Dendritic cell treated with granulocyte-macrophage colony-stimulating factor and Interleukin-4, amounts not matched to agents 40 ng/mL and 50 ng/mL, for 4 days (primary cell): ENCODE data around the gene TIMM13.
"Not testable (repeated sequence)": the region's sequence is repeated elsewhere in the genome, so short reads cannot be mapped to it uniquely, and the experiment has no call there.

Source experiments
- H3K27ac Mint-ChIP-seq: one replicate; pipeline ENCODE4 v1.8.0; 2022; ENCODE audit warnings: mild to moderate bottlenecking, mixed read lengths
- H3K27me3 Mint-ChIP-seq: one replicate; pipeline ENCODE4 v1.8.0; 2022; ENCODE audit warnings: mild to moderate bottlenecking, mixed read lengths
- H3K36me3 Mint-ChIP-seq: one replicate; pipeline ENCODE4 v1.8.0; 2022; ENCODE audit warnings: low read depth, mixed read lengths
- H3K4me1 Mint-ChIP-seq: one replicate; pipeline ENCODE4 v1.8.0; 2022; ENCODE audit warnings: low read depth, mixed read lengths
- H3K4me3 Mint-ChIP-seq: one replicate; pipeline ENCODE4 v1.8.0; 2022; ENCODE audit warnings: mild to moderate bottlenecking, moderate library complexity, mixed read lengths
- H3K9me3 Mint-ChIP-seq: one replicate; pipeline ENCODE4 v1.8.0; 2022; ENCODE audit warnings: mixed read lengths
- intact Hi-C: fragments of 100-400 bp; cut with micrococcal nuclease; formaldehyde crosslinking; loops from one replicate; pipeline ENCODE4 v1.15.0; 2022

TIMM13 gene

GRCh38 chr19:2461751-2462634 is 34.6 kb upstream of the TIMM13 start:
- Mint-ChIP-seq H3K4me3 (peak overlapping the region; percentile 96), H3K27ac (peak overlapping the region; percentile 63), H3K36me3 (no peaks in the 10 kb centered on the region), H3K9me3 (no peaks in the 10 kb centered on the region), H3K27me3 (peaks cover 8% of the 10 kb centered on the region), H3K4me1 (peaks cover 28% of the 10 kb centered on the region)
- intact Hi-C loops, result no loop called here

- H3K27me3 Mint-ChIP-seq, result peaks cover 8% of the 10 kb centered on the region
- intact Hi-C loops, result no loop called here
- no peaks in the 10 kb centered on the region for H3K9me3 Mint-ChIP-seq
- peaks cover 6% of the 10 kb centered on the region for H3K36me3 Mint-ChIP-seq
- no peak overlapping the region for H3K4me3 Mint-ChIP-seq
- peaks cover 38% of the 10 kb centered on the region for H3K4me1 Mint-ChIP-seq
- H3K27ac Mint-ChIP-seq, result no peak overlapping the region
Measured at GRCh38 chr19:2460245-2460644, 32.9 kb upstream of the TIMM13 start.

- intact Hi-C loops, H3K9me3 Mint-ChIP-seq, H3K27me3 Mint-ChIP-seq: not testable (repeated sequence)
Measured at GRCh38 chr19:2458776-2459175, 31.4 kb upstream of the TIMM13 start.

GRCh38 chr19:2458054-2458453 is 30.7 kb upstream of the TIMM13 start:
- no peak overlapping the region for H3K27ac Mint-ChIP-seq
- H3K27me3 Mint-ChIP-seq, result peaks cover 8% of the 10 kb centered on the region
- H3K9me3 Mint-ChIP-seq, result no peaks in the 10 kb centered on the region
- intact Hi-C loops, result no loop called here
- H3K4me1 Mint-ChIP-seq, result peaks cover 48% of the 10 kb centered on the region
- peaks cover 6% of the 10 kb centered on the region for H3K36me3 Mint-ChIP-seq
- no peak overlapping the region for H3K4me3 Mint-ChIP-seq

More at GRCh38 chr19:2458776-2459175, 31.4 kb upstream of the TIMM13 start:
- H3K4me3 Mint-ChIP-seq, H3K27ac Mint-ChIP-seq, H3K36me3 Mint-ChIP-seq: not testable (repeated sequence)
- H3K4me1 Mint-ChIP-seq, result peaks cover 48% of the 10 kb centered on the region

GRCh38 chr19:2457394-2458037 is 30.1 kb upstream of the TIMM13 start:
- H3K27me3 Mint-ChIP-seq, result peaks cover 6% of the 10 kb centered on the region
- intact Hi-C loops, result no loop called here
- peak overlapping the region; percentile 85 for H3K27ac Mint-ChIP-seq
- H3K4me3 Mint-ChIP-seq, result peak overlapping the region; percentile 70
- H3K9me3 Mint-ChIP-seq, result no peaks in the 10 kb centered on the region
- H3K36me3 Mint-ChIP-seq, result peaks cover 6% of the 10 kb centered on the region
- peaks cover 48% of the 10 kb centered on the region for H3K4me1 Mint-ChIP-seq

GRCh38 chr19:2455851-2456570 is 28.6 kb upstream of the TIMM13 start:
- H3K4me3 Mint-ChIP-seq, result peak overlapping the region; percentile 81
- peaks cover 33% of the 10 kb centered on the region for H3K4me1 Mint-ChIP-seq
- peaks cover 9% of the 10 kb centered on the region for H3K36me3 Mint-ChIP-seq
- H3K27me3 Mint-ChIP-seq, result no peaks in the 10 kb centered on the region
- H3K27ac Mint-ChIP-seq, result peak overlapping the region; percentile 85
- intact Hi-C loops, result no loop called here
- H3K9me3 Mint-ChIP-seq, result no peaks in the 10 kb centered on the region

GRCh38 chr19:2454962-2455850 is 27.8 kb upstream of the TIMM13 start:
- Mint-ChIP-seq H3K4me3 (peak overlapping the region; percentile 81), H3K9me3 (no peaks in the 10 kb centered on the region), H3K4me1 (peaks cover 31% of the 10 kb centered on the region), H3K27me3 (no peaks in the 10 kb centered on the region), H3K27ac (peak overlapping the region; percentile 85), H3K36me3 (peaks cover 17% of the 10 kb centered on the region)
- intact Hi-C loops, result no loop called here

- intact Hi-C loops, result no loop called here
- Mint-ChIP-seq H3K27me3 (no peaks in the 10 kb centered on the region), H3K27ac (peak overlapping the region; percentile 85), H3K9me3 (no peaks in the 10 kb centered on the region), H3K36me3 (peaks cover 20% of the 10 kb centered on the region), H3K4me1 (peaks cover 25% of the 10 kb centered on the region), H3K4me3 (no peak overlapping the region)
Measured at GRCh38 chr19:2454199-2454961, 27.0 kb upstream of the TIMM13 start.

GRCh38 chr19:2453431-2454025 is 26.1 kb upstream of the TIMM13 start:
- H3K4me1 Mint-ChIP-seq, result peaks cover 25% of the 10 kb centered on the region
- H3K27me3 Mint-ChIP-seq, result no peaks in the 10 kb centered on the region
- H3K27ac Mint-ChIP-seq, result no peak overlapping the region
- H3K9me3 Mint-ChIP-seq, result no peaks in the 10 kb centered on the region
- H3K36me3 Mint-ChIP-seq, result peaks cover 20% of the 10 kb centered on the region
- intact Hi-C loops, result no loop called here
- H3K4me3 Mint-ChIP-seq, result no peak overlapping the region

- Mint-ChIP-seq H3K4me3 (no peak overlapping the region), H3K4me1 (peaks cover 20% of the 10 kb centered on the region), H3K27ac (no peak overlapping the region), H3K9me3 (no peaks in the 10 kb centered on the region), H3K27me3 (no peaks in the 10 kb centered on the region), H3K36me3 (peaks cover 25% of the 10 kb centered on the region)
- intact Hi-C loops, result no loop called here
Measured at GRCh38 chr19:2451741-2452140, 24.4 kb upstream of the TIMM13 start.

GRCh38 chr19:2451138-2451537 is 23.8 kb upstream of the TIMM13 start:
- Mint-ChIP-seq H3K4me1 (peaks cover 26% of the 10 kb centered on the region), H3K9me3 (no peaks in the 10 kb centered on the region), H3K27ac (no peak overlapping the region)

GRCh38 chr19:2449019-2449418 is 21.6 kb upstream of the TIMM13 start:
- Mint-ChIP-seq H3K9me3 (no peaks in the 10 kb centered on the region), H3K27me3 (no peaks in the 10 kb centered on the region), H3K36me3 (peaks cover 30% of the 10 kb centered on the region), H3K4me3 (no peak overlapping the region), H3K4me1 (peaks cover 9% of the 10 kb centered on the region), H3K27ac (no peak overlapping the region)
- intact Hi-C loops, result no loop called here

More at GRCh38 chr19:2451138-2451537, 23.8 kb upstream of the TIMM13 start:
- intact Hi-C loops, result no loop called here
- Mint-ChIP-seq H3K36me3 (peaks cover 20% of the 10 kb centered on the region), H3K4me3 (no peak overlapping the region), H3K27me3 (no peaks in the 10 kb centered on the region)
